Activated CD4-positive, alpha-beta T cell treated with anti-CD3 and anti-CD28 coated beads, Interleukin-2, Interleukin-4, amounts not matched to agents 100 ng/mL and 50 ng/mL, durations not matched to agents 16 hours and 8 hours (primary cell): Measurements from ENCODE around the gene IFI27.
"Not testable (repeated sequence)": the region's sequence is repeated elsewhere in the genome, so short reads cannot be mapped to it uniquely, and the experiment has no call there.

ENCODE experiments used
- DNase-seq: peaks from one replicate; pipeline ENCODE4 v3.0.0-alpha.2; 2020; ENCODE audit warnings: low spot score

IFI27 gene

DNA sequence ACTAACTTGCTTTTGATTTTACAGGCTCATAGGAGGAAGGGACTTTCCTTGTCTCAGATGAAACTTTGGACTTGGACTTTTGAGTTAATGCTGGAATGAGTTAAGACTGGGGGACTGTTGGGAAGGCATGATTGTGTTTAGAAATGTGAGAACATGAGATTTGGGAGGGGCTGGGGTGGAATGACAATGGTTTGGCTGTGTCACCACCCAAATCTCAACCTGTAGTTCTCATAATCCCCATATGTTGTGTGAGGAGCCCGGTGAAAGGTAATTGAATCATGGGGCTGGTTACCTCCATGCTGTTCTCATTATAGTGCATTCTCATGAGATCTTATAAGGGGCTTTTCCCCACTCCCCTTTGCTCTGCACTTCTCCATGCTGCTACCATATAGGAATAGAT, 45.6 kb downstream of the IFI27 start:
- DNase-seq: not testable (repeated sequence)

DNA sequence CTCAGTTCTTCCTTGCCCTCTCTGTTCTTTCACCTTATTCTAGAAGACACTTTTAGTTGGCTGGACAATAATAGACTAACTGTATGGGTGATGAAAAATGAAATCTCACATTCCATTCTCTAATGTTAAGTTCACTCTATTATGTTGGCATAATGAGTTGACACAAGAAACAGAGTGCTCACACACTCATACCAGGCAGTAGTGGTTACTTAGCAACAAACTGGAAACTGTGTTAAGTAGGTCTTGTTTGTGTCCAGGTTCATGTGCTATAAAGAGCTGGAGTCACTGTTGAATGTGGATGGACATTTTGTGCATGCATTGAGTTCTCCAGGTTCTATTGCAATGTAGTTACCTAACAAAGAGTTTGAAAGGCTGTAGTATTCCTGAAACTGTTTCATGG, 46.7 kb downstream of the IFI27 start:
- no peak for DNase-seq

DNA sequence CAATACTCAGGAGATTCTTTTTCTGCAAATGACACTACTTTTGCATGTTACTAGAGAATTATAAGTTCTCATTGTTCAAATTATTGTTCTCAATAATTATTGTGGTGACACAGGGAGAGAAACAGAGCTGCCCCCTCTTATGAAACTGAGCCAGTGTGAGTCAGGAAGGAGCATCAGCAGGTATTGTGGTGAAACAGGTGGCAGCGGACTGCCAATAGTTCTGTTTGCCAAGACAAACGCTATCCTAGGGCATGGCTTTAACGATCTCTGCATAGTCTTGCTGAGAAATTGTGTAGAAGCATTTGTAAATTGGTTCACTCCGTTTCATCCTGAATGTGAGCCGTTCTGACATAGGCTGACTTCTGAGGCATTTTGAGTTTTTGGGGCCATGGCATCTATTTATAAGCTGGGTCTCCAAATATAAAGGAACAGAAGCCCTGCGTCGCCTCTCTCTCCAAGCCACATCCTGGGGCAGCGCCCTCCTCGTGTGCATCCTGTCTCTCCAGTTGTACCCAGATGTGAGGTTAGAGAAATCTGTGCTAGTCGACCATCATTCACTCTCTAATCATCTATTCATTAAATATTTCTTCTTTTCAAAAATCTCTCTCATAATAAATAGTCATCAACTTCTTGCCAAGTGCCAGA, 47.8 kb downstream of the IFI27 start:
- DNase-seq: no peak

DNA sequence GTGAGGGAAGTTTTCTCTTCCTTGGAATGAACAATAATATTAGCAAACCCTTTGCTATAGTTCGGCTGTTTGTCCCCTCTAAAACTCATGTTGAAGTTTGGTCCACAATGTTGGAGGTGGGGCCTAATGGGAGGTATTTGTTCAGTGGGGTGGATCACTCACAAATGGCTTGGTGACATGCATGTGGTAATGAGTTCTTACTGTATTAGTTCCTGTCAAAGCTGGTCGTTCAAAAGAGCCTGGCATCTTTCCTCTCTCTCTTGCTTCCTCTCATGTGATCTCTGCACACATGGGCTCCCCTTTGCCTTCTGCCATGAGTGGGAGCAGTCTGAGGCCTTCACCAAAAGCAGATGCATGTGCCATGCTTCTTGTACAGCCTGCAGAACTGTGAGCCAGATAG, 50.5 kb downstream of the IFI27 start:
- no peak for DNase-seq

DNA sequence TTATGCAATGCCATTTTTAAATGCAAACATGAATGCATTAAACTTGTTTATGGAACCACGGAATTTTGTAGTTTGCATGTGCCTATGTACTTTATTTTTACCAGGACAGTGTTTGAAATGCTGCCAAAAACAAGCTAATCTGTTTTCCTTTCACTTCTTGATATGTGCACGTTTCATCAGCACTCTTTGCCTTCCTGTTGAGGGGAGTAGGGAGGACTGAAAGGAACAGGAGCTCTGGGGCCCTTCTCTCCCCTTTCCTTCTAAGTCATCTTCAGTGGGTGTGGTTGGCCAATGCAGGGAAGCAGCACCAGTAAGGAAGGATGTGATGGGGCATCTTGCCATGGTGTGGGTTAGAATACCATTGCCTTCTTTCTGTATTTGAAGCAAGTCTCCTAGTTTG, 51.4 kb downstream of the IFI27 start:
- DNase-seq: no peak

DNA sequence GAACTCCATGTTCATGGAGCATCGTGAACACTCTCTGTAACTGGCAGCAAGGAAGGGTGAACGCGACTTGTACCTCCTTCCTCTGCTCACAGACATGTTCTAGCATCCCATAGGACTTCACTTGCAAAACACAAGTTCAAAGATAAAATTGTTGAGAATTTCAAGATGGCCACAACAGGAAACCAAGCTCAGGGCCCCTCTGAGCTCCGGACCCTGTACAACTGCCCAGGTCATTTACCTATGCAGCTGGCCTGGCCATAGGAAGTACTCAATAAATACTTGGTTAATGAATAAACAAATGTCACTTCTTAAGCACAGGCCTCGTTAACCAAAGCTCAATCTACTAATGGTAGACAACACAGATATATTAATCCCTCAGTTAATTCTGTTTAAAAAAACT, 51.9 kb downstream of the IFI27 start:
- DNase-seq: no peak

DNA sequence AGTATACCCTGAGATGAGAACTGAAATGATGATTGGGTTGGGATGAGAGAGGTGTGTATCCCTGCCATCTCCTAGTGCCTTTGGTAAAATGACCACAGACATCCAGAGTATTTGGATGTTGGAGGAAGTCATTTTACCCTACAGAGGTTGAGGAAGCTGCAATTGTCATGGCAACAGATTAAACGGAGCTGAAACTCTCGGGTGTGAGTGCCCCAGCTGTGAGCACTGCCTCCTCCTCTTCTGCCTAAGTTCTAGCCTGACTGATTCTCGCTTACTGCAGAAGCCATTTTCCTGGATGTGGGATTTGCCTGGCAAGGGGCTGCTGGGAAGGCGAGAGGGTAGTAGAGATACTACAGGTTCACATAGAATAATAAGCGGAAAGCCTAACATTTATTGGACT, 53.3 kb downstream of the IFI27 start:
- no peak for DNase-seq

DNA sequence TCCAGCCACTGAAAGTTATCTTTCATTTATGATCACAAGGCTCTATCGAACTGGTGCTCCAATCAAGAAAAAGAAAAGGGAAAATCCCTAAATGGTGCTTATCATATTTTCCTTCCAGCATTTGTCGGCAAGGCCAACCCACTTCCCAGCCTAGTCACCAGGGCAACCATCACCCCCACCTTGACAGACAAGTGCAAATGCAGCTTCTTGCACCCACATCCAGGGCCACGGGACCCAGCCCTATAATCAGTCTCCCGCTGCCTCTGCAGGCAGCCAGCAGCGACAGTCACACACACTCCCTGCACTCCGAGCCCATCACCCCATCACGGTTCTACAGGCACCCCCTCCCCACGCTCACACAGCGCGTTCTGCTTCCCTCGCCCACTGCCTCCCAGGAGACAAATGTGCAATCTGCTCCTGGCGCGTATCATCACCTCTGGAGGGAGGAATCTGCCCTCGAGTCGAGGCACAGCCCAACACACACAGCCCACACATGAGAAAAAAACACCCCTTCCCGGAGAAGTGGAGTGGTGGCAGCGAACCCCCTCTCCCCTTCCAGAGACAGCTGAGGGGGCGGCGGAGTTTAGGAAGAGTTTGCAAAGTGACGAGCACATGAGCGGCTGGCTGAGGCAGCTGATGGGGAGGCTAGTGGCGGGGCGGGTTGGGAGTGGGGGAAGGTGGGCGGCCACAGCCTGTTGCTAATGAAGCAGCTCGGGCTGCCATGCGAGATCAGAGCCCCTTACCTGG, 54.3 kb downstream of the IFI27 start:
- DNase-seq: no peak

DNA sequence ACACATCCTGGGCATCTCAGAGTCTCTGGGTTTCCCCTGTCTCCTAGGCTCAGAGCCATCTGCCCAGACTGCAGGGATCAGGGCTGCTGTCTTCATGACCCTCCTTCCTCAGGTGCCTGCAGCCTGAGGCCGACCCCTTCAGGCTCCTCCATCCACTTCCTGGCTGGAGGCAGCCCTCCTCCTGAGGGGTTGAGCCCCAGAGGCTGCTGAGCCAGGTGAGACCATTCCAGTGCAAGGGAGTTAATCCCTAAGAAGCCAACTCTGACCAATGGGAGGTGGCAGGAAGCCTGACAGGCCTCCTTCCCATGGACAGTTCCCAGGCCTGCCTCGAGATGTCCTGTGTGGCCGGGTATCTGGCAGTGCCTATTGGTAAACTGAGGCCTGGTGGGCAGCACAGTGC, 55.2 kb downstream of the IFI27 start:
- no peak for DNase-seq
